ENCODE measurements around the gene KIF22. TPM values are rescaled to one million over a fixed set of nuclear protein-coding genes. Genes with fewer than 3 reads are reported as not detected.
"Not testable (repeated sequence)": the region's sequence is repeated elsewhere in the genome, so short reads cannot be mapped to it uniquely, and the experiment has no call there.

KIF22 gene
- polyA plus RNA-seq, 1 of the 3 experiments (the other 2 are of a cell fraction) = 64.1 TPM

DNA sequence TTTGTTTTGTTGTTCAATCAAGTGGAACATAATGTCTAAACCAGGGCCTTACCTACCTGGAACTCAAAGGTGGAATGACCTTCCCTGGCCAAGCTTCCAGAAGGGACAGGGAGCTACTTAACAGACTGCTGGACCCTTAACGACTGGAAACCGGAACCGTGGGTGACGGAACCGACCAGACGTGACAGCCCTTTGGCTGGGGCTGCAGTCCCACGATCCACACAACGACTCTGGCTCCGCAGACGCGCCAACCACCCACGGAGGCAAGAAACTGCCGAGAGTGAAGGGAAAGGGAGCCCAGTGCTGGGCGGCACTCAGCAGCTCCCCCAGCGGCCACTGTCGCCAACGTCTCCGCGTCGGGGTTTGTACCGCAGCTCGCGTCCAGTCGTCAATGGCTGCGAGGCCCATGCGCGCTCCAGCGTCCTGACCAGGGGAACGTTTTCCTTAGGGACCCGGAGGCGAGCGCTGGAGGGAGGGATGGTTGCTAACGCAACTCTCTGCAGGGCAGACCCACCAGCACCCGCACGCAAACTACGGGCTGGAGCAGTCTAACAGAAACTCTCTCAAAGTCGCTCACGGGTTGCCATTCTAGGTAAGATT is 5.5 kb upstream of the KIF22 start:
- no peaks in the 10 kb centered on the region for H3K9me2 ChIP-seq
- TF ChIP-seq, protein P1, sequence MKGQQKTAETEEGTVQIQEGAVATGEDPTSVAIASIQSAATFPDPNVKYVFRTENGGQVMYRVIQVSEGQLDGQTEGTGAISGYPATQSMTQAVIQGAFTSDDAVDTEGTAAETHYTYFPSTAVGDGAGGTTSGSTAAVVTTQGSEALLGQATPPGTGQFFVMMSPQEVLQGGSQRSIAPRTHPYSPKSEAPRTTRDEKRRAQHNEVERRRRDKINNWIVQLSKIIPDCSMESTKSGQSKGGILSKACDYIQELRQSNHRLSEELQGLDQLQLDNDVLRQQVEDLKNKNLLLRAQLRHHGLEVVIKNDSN (IDR thresholded peaks at IDR 0.05; ENCODE audit: borderline replicate concordance, low read depth) = no peak
- TF ChIP-seq, protein P2, sequence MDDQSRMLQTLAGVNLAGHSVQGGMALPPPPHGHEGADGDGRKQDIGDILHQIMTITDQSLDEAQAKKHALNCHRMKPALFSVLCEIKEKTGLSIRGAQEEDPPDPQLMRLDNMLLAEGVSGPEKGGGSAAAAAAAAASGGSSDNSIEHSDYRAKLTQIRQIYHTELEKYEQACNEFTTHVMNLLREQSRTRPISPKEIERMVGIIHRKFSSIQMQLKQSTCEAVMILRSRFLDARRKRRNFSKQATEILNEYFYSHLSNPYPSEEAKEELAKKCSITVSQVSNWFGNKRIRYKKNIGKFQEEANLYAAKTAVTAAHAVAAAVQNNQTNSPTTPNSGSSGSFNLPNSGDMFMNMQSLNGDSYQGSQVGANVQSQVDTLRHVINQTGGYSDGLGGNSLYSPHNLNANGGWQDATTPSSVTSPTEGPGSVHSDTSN (IDR thresholded peaks at IDR 0.05) = no peak
- TF ChIP-seq EP300 (IDR thresholded peaks at IDR 0.05; ENCODE audit: borderline replicate concordance in 1 of 2, low read depth in 1 of 2, low read length in 1 of 2) = no peak
- no peak for TF ChIP-seq NRF1 (IDR thresholded peaks at IDR 0.05; ENCODE audit: low read depth, low read length)
- no peak for TF ChIP-seq SMC3 (IDR thresholded peaks at IDR 0.05; ENCODE audit: low read depth, low read length)
- TF ChIP-seq NFIC (IDR thresholded peaks at IDR 0.05; ENCODE audit: borderline replicate concordance) = no peak
- TF ChIP-seq, protein P3, sequence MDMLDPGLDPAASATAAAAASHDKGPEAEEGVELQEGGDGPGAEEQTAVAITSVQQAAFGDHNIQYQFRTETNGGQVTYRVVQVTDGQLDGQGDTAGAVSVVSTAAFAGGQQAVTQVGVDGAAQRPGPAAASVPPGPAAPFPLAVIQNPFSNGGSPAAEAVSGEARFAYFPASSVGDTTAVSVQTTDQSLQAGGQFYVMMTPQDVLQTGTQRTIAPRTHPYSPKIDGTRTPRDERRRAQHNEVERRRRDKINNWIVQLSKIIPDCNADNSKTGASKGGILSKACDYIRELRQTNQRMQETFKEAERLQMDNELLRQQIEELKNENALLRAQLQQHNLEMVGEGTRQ (IDR thresholded peaks at IDR 0.05; ENCODE audit: borderline replicate concordance, low read depth, low read length) = no peak
- no peak for TF ChIP-seq EZH2phosphoT487 (IDR thresholded peaks at IDR 0.05; ENCODE audit: borderline replicate concordance, low read depth)
- TF ChIP-seq, protein P4, sequence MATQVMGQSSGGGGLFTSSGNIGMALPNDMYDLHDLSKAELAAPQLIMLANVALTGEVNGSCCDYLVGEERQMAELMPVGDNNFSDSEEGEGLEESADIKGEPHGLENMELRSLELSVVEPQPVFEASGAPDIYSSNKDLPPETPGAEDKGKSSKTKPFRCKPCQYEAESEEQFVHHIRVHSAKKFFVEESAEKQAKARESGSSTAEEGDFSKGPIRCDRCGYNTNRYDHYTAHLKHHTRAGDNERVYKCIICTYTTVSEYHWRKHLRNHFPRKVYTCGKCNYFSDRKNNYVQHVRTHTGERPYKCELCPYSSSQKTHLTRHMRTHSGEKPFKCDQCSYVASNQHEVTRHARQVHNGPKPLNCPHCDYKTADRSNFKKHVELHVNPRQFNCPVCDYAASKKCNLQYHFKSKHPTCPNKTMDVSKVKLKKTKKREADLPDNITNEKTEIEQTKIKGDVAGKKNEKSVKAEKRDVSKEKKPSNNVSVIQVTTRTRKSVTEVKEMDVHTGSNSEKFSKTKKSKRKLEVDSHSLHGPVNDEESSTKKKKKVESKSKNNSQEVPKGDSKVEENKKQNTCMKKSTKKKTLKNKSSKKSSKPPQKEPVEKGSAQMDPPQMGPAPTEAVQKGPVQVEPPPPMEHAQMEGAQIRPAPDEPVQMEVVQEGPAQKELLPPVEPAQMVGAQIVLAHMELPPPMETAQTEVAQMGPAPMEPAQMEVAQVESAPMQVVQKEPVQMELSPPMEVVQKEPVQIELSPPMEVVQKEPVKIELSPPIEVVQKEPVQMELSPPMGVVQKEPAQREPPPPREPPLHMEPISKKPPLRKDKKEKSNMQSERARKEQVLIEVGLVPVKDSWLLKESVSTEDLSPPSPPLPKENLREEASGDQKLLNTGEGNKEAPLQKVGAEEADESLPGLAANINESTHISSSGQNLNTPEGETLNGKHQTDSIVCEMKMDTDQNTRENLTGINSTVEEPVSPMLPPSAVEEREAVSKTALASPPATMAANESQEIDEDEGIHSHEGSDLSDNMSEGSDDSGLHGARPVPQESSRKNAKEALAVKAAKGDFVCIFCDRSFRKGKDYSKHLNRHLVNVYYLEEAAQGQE (IDR thresholded peaks at IDR 0.05; ENCODE audit: low read depth, low read length) = no peak
- TF ChIP-seq, protein P5, sequence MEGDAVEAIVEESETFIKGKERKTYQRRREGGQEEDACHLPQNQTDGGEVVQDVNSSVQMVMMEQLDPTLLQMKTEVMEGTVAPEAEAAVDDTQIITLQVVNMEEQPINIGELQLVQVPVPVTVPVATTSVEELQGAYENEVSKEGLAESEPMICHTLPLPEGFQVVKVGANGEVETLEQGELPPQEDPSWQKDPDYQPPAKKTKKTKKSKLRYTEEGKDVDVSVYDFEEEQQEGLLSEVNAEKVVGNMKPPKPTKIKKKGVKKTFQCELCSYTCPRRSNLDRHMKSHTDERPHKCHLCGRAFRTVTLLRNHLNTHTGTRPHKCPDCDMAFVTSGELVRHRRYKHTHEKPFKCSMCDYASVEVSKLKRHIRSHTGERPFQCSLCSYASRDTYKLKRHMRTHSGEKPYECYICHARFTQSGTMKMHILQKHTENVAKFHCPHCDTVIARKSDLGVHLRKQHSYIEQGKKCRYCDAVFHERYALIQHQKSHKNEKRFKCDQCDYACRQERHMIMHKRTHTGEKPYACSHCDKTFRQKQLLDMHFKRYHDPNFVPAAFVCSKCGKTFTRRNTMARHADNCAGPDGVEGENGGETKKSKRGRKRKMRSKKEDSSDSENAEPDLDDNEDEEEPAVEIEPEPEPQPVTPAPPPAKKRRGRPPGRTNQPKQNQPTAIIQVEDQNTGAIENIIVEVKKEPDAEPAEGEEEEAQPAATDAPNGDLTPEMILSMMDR (IDR thresholded peaks at IDR 0.05) = no peak
- no peak for TF ChIP-seq MXI1 (IDR thresholded peaks at IDR 0.05; ENCODE audit: low read depth, low read length)
- no peak for TF ChIP-seq JUND (IDR thresholded peaks at IDR 0.05)
- no peak for TF ChIP-seq RFX5 (IDR thresholded peaks at IDR 0.05; ENCODE audit: low read length)
- H3K79me2 ChIP-seq (ENCODE audit: insufficient read depth) = no peaks in the 10 kb centered on the region
- H3K9ac ChIP-seq = no peak overlapping the region
- no peak overlapping the region for H2AFZ ChIP-seq (ENCODE audit: low read depth)
- no peak overlapping the region for H3K27ac ChIP-seq (ENCODE audit: low read depth in 2 of 2, low read length in 1 of 2)
- no peak overlapping the region for H3K4me2 ChIP-seq
- WGBS (ENCODE audit: low lambda C conversion rate) = 95% methylated on average over 32 of the region's 38 CpGs
- no peak for DNase-seq
- ChIA-PET POLR2A (no interaction called here), CTCF (interaction anchor here (1.2 to 1.3 kb wide), 2 partner anchors 10 to 49 kb away, joined by 3 read pairs; no protein-coding TSS in a partner anchor)
- H4K20me1 ChIP-seq (ENCODE audit: insufficient read depth) = no peaks in the 10 kb centered on the region
- peaks cover 0 to 3% of the 10 kb centered on the region in 2 experiments; a peak in 1 of 4 replicates for H3K4me1 ChIP-seq (ENCODE audit: control insufficient read depth in 1 of 2, insufficient read depth in 2 of 2, low read depth in 1 of 2, low read length in 1 of 2)
- no peaks in the 10 kb centered on the region; the same call in 1 of the 2 replicates for H3K27me3 ChIP-seq (ENCODE audit: insufficient read depth)
- H3K9me3 ChIP-seq = no peaks in the 10 kb centered on the region
- no peaks in the 10 kb centered on the region for H3F3A ChIP-seq (replicated peaks; ENCODE audit: insufficient read depth)
- no peaks in the 10 kb centered on the region for H3K36me3 ChIP-seq (replicated peaks in 1 of 2; ENCODE audit: control insufficient read depth in 1 of 2, insufficient read depth in 2 of 2, low read length in 1 of 2)
- no peak overlapping the region; a peak in 1 of 4 replicates for H3K4me3 ChIP-seq (ENCODE audit: low read depth in 2 of 2, low read length in 1 of 2)

DNA sequence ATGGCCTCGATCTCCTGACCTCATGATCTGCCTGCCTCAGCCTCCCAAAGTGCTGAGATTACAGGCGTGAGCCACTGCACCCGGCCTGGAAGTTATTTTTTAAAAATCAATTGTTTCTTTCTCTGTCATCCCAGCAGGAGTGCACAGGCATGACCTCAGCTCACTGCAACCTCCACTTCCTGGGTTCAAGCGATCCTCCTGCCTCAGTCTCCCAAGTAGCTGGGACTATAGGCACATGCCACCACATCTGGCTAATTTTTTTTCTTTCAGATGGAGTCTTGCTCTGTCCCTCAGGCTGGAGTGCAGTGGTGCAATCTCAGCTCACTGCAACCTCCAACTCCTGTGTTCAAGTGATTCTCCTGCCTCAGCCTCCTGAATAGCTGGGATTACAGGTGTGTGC is 3.4 kb upstream of the KIF22 start:
- H3K4me1 ChIP-seq (ENCODE audit: control insufficient read depth in 1 of 2, insufficient read depth in 2 of 2, low read depth in 1 of 2, low read length in 1 of 2); H2AFZ ChIP-seq (ENCODE audit: low read depth); H3K4me2 ChIP-seq; H4K20me1 ChIP-seq (ENCODE audit: insufficient read depth); H3K9me2 ChIP-seq; H3K36me3 ChIP-seq (replicated peaks in 1 of 2; ENCODE audit: control insufficient read depth in 1 of 2, insufficient read depth in 2 of 2, low read length in 1 of 2); H3F3A ChIP-seq (replicated peaks; ENCODE audit: insufficient read depth); DNase-seq; H3K27ac ChIP-seq (ENCODE audit: low read depth in 2 of 2, low read length in 1 of 2); H3K27me3 ChIP-seq (ENCODE audit: insufficient read depth); H3K4me3 ChIP-seq (ENCODE audit: low read depth in 2 of 2, low read length in 1 of 2); H3K9me3 ChIP-seq; POLR2A ChIA-PET; H3K9ac ChIP-seq: not testable (repeated sequence)
- CTCF ChIA-PET = interaction anchor here (1.5 kb wide), 1 partner anchor 245 kb away, joined by 4 read pairs; no protein-coding TSS in a partner anchor
- peaks cover 16% of the 10 kb centered on the region for H3K79me2 ChIP-seq (ENCODE audit: insufficient read depth)
- 90% methylated on average over 4 of the region's 4 CpGs for WGBS (ENCODE audit: low lambda C conversion rate)

Measured in SK-N-SH (cell line).